ENCODE data around the gene TRMT2B.
"Not testable (repeated sequence)": the region's sequence is repeated elsewhere in the genome, so short reads cannot be mapped to it uniquely, and the experiment has no call there.

TRMT2B gene

DNA sequence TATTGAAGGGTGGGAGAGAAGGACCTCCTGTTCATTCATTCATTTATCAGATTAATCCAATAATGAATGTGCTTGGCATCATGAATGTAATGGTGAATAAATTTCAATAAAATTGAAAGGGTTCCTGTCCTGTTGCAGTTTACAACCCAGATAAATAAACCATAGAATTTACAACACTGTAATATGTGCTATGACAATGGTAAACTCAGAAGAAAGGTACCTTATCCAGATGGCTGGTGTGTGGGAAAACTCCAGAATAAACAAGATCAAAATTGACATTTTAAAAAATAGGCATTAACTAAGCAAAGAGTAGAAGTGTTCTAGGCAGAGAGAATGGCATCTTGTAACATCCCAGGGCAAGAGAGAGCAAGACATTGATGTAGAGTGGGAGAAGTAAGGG is 67.1 kb downstream of the TRMT2B start:
- Histone ChIP-seq H3K4me3 (ENCODE audit: low read length) (no peak overlapping the region), H3K36me3 (replicated peaks; ENCODE audit: insufficient read depth, low read length) (no peaks in the 10 kb centered on the region), H3K9ac (ENCODE audit: low read length) (no peak overlapping the region), H2AFZ (ENCODE audit: low read length) (no peak overlapping the region), H3K27ac (ENCODE audit: low read length) (no peak overlapping the region), H3K9me3 (replicated peaks; ENCODE audit: insufficient read depth, low read length) (no peaks in the 10 kb centered on the region), H3K4me1 (ENCODE audit: low read length) (no peaks in the 10 kb centered on the region), H3K4me2 (ENCODE audit: low read depth, low read length) (no peak overlapping the region), H3K79me2 (ENCODE audit: low read length) (no peaks in the 10 kb centered on the region), H3F3A (ENCODE audit: insufficient read depth, low read length) (no peaks in the 10 kb centered on the region), H3K27me3 (replicated peaks; ENCODE audit: insufficient read depth, low read length) (no peaks in the 10 kb centered on the region), H4K20me1 (ENCODE audit: insufficient read depth, low read length) (no peaks in the 10 kb centered on the region), H3K9me2 (replicated peaks; ENCODE audit: insufficient read depth, low read length) (no peaks in the 10 kb centered on the region)
- DNase-seq = no peak
- TF ChIP-seq, protein P1, sequence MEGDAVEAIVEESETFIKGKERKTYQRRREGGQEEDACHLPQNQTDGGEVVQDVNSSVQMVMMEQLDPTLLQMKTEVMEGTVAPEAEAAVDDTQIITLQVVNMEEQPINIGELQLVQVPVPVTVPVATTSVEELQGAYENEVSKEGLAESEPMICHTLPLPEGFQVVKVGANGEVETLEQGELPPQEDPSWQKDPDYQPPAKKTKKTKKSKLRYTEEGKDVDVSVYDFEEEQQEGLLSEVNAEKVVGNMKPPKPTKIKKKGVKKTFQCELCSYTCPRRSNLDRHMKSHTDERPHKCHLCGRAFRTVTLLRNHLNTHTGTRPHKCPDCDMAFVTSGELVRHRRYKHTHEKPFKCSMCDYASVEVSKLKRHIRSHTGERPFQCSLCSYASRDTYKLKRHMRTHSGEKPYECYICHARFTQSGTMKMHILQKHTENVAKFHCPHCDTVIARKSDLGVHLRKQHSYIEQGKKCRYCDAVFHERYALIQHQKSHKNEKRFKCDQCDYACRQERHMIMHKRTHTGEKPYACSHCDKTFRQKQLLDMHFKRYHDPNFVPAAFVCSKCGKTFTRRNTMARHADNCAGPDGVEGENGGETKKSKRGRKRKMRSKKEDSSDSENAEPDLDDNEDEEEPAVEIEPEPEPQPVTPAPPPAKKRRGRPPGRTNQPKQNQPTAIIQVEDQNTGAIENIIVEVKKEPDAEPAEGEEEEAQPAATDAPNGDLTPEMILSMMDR (IDR thresholded peaks at IDR 0.05; ENCODE audit: low read length) = no peak
- TF ChIP-seq EZH2phosphoT487 (IDR thresholded peaks at IDR 0.05; ENCODE audit: low read length) (no peak), EZH2 (optimal IDR thresholded peaks at IDR 0.05; ENCODE audit: low read depth, low read length) (no peak)

DNA sequence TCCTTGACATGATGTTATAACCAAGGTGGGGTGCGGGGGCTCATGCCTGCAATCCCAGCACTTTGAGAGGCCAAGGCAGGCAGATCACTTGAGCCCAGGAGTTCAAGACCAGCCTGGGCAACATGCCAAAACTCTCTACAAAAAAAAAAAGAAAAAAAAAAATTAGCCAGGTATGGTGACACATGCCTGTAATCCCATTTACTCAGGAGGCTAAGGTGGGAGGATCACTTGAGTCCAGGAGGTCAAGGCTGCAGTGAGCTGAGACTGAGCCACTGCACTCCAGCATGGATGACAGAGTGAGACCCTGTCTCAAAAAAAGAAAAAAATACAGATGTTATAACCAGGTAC is 70.4 kb downstream of the TRMT2B start:
- not testable (repeated sequence) for H2AFZ ChIP-seq (ENCODE audit: low read length); H3K9ac ChIP-seq (ENCODE audit: low read length); H3K9me3 ChIP-seq (replicated peaks; ENCODE audit: insufficient read depth, low read length)

DNA sequence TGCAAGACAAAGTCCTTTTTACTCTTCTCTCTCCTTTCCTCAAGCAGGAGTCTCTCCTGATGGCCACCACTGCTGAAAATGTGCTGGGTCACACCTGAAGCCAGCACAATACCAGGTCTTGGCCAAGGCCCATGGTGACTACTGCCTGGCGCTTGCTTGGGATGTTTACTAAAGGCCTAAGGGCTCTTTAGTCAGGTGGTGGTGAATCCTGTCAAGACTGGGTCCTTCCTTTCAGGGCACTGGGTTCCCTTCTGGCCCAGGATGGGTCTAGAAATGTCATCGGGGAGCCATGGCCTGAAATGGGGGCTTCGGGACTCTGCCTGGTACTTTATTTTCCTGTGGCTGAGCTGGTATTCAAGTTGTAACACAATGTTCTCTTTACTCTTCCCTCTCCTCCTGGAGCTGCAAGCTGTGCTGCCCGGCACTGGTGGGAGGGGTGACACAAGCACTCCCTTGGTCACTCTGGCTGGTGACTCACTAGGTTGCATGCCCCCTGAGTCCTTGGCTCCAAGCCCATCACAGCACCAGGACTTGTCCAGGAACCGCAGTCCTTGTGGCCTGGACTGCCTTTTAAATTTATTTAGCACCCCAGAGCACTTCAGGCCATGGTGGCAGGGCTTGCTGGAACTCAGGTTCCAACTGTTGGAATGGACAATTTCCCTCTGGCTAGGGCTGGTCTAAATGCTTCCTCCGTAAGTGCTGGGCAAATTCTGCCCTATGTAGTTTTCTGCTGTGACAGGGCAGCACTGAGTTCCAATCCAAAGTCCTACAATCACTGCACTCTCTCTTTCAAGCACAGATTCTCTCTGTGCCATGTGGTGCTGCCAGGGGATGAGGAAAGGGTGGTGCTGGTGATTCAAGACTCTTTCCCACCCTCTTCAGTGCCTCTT is 71.1 kb downstream of the TRMT2B start:
- no peak for DNase-seq
- Histone ChIP-seq H3K79me2 (ENCODE audit: low read length) (no peaks in the 10 kb centered on the region), H2AFZ (ENCODE audit: low read length) (no peak overlapping the region), H3K4me3 (ENCODE audit: low read length) (no peak overlapping the region), H3K27me3 (replicated peaks; ENCODE audit: insufficient read depth, low read length) (no peaks in the 10 kb centered on the region), H3K9me2 (replicated peaks; ENCODE audit: insufficient read depth, low read length) (no peaks in the 10 kb centered on the region), H3K4me2 (ENCODE audit: low read depth, low read length) (no peak overlapping the region), H3K36me3 (replicated peaks; ENCODE audit: insufficient read depth, low read length) (no peaks in the 10 kb centered on the region), H3K9me3 (replicated peaks; ENCODE audit: insufficient read depth, low read length) (no peaks in the 10 kb centered on the region), H3K4me1 (ENCODE audit: low read length) (no peaks in the 10 kb centered on the region), H3K9ac (ENCODE audit: low read length) (no peak overlapping the region), H3F3A (ENCODE audit: insufficient read depth, low read length) (no peaks in the 10 kb centered on the region), H4K20me1 (ENCODE audit: insufficient read depth, low read length) (no peaks in the 10 kb centered on the region), H3K27ac (ENCODE audit: low read length) (no peak overlapping the region)
- TF ChIP-seq EZH2phosphoT487 (IDR thresholded peaks at IDR 0.05; ENCODE audit: low read length) = no peak
- TF ChIP-seq, protein P1 (IDR thresholded peaks at IDR 0.05; ENCODE audit: low read length) = no peak
- no peak for TF ChIP-seq EZH2 (optimal IDR thresholded peaks at IDR 0.05; ENCODE audit: low read depth, low read length)

More for the DNA sequence above, 70.4 kb downstream of the TRMT2B start:
- H3K4me1 ChIP-seq (ENCODE audit: low read length); H3K27me3 ChIP-seq (replicated peaks; ENCODE audit: insufficient read depth, low read length); H3K27ac ChIP-seq (ENCODE audit: low read length); H3K9me2 ChIP-seq (replicated peaks; ENCODE audit: insufficient read depth, low read length); H3K4me3 ChIP-seq (ENCODE audit: low read length); DNase-seq; H3K79me2 ChIP-seq (ENCODE audit: low read length); H3K36me3 ChIP-seq (replicated peaks; ENCODE audit: insufficient read depth, low read length); H3K4me2 ChIP-seq (ENCODE audit: low read depth, low read length); H3F3A ChIP-seq (ENCODE audit: insufficient read depth, low read length); H4K20me1 ChIP-seq (ENCODE audit: insufficient read depth, low read length): not testable (repeated sequence)

Data from MM.1S (cell line).